LNCaP clone FGC (cell line): Measurements from ENCODE around the gene NEDD4L.
A peak's percentile ranks its signal among the peaks of the same experiment; 100 is the strongest.

Experiments
- DNase-seq: peaks from one replicate; pipeline ENCODE4 v3.0.0-alpha.2; 2011; ENCODE audit warnings: low read depth
- H3K4me3 ChIP-seq: 2 replicates; pipeline ENCODE4 v1.5.1; 2011; ENCODE audit warnings: mild to moderate bottlenecking, low read depth, low read length, control low read depth
- CTCF ChIP-seq: IDR thresholded peaks from 2 replicates; pipeline ENCODE4 v1.5.1; 2012; ENCODE audit warnings: mild to moderate bottlenecking; ENCODE audit not compliant: control insufficient read depth, insufficient read depth; ENCODE audit errors: extremely low read depth

Gene NEDD4L

GRCh38 chr18:58069721-58070292, 25.8 kb downstream of the NEDD4L start:
- no peak for TF ChIP-seq CTCF
- H3K4me3 ChIP-seq: no peak overlapping the region
- DNase-seq: no peak

GRCh38 chr18:58076052-58076451, 32.0 kb downstream of the NEDD4L start:
- no peak overlapping the region for H3K4me3 ChIP-seq
- no peak for DNase-seq
- no peak for TF ChIP-seq CTCF

GRCh38 chr18:58077329-58077728, 33.3 kb downstream of the NEDD4L start:
- TF ChIP-seq CTCF: no peak
- DNase-seq: peak; percentile 79
- H3K4me3 ChIP-seq: no peak overlapping the region

GRCh38 chr18:58078889-58079573, 35.0 kb downstream of the NEDD4L start:
- no peak for DNase-seq
- no peak for TF ChIP-seq CTCF
- no peak overlapping the region for H3K4me3 ChIP-seq

- 0 out of 2 replicates have a peak, but pooled peaks have one; percentile 0 for TF ChIP-seq CTCF
- H3K4me3 ChIP-seq: no peak overlapping the region
- no peak for DNase-seq
Observed at GRCh38 chr18:58080451-58080850, 36.4 kb downstream of the NEDD4L start.

- peak overlapping the region; percentile 1; the same call in 1 of the 2 replicates for H3K4me3 ChIP-seq
- no peak for TF ChIP-seq CTCF
- DNase-seq: peak; percentile 84
Observed at GRCh38 chr18:58087928-58088690, 44.1 kb downstream of the NEDD4L start.
